Natural killer cell (primary cell): ENCODE measurements around the gene GTPBP2. TPM values are rescaled to one million over a fixed set of nuclear protein-coding genes. Genes with fewer than 3 reads are reported as not detected.

Experiments used
- ATAC-seq, 3 donors: fragments of 150-1000 bp in 2 of 3; fragments of 200-7000 bp in 1 of 3; cut with Tn5 transposase; 1 replicate in 1 of 3; 2 replicates in 2 of 3; pipeline ENCODE4 v1.10.0; 2021; ENCODE audit warnings: mild to moderate bottlenecking in 2 of 3, moderate library complexity in 2 of 3
- DNase-seq, 2 donors: peaks; one replicate each; pipeline versions ENCODE4 v3.0.0 to v3.0.0-alpha.2; 2013 to 2021; ENCODE audit warnings: mixed read lengths in 1 of 2
- H3K27ac ChIP-seq: one replicate; pipeline ENCODE4 v1.5.1; 2013; ENCODE audit warnings: mild to moderate bottlenecking, low read length
- H3K27me3 ChIP-seq: one replicate; pipeline ENCODE4 v1.6.1; 2013; ENCODE audit warnings: low read length; ENCODE audit not compliant: control insufficient read depth, insufficient read depth
- H3K36me3 ChIP-seq: one replicate; pipeline ENCODE4 v1.6.1; 2013; ENCODE audit warnings: low read length; ENCODE audit not compliant: control insufficient read depth, insufficient read depth
- H3K4me1 ChIP-seq: one replicate; pipeline ENCODE4 v1.6.1; 2013; ENCODE audit warnings: low read length; ENCODE audit not compliant: control insufficient read depth, insufficient read depth
- H3K4me3 ChIP-seq: one replicate; pipeline ENCODE4 v1.5.1; 2013; ENCODE audit warnings: low read length
- H3K9me3 ChIP-seq: one replicate; pipeline ENCODE4 v1.6.1; 2013; ENCODE audit warnings: low read length; ENCODE audit not compliant: control insufficient read depth, insufficient read depth
- H3K27ac Mint-ChIP-seq, 2 donors: one replicate each; pipeline ENCODE4 v1.8.0; 2022; ENCODE audit warnings: mild to moderate bottlenecking in 2 of 2, mixed read lengths in 2 of 2, moderate library complexity in 1 of 2
- H3K27me3 Mint-ChIP-seq, 2 donors: one replicate each; pipeline ENCODE4 v1.8.0; 2022; ENCODE audit warnings: low read depth in 2 of 2, mixed read lengths in 2 of 2
- H3K36me3 Mint-ChIP-seq: one replicate; pipeline ENCODE4 v1.8.0; 2022; ENCODE audit warnings: mixed read lengths
- H3K4me1 Mint-ChIP-seq, 2 donors: one replicate each; pipeline ENCODE4 v1.8.0; 2022; ENCODE audit warnings: mixed read lengths in 2 of 2
- H3K4me3 Mint-ChIP-seq: one replicate; pipeline ENCODE4 v1.8.0; 2022; ENCODE audit warnings: mild to moderate bottlenecking, moderate library complexity, mixed read lengths
- H3K9me3 Mint-ChIP-seq, 2 donors: one replicate each; pipeline ENCODE4 v1.8.0; 2022; ENCODE audit warnings: mixed read lengths in 2 of 2
- WGBS: methylation state at CpG from one replicate; pipeline ENCODE4 v1.1.7; 2013; ENCODE audit warnings: missing lambda C conversion rate; ENCODE audit not compliant: insufficient coverage; 5-methylcytosine and 5-hydroxymethylcytosine counted together
- intact Hi-C: fragments of 100-400 bp; cut with micrococcal nuclease; formaldehyde crosslinking; loops from one replicate; pipeline ENCODE4 v1.14.2; 2022
- total RNA-seq, 4 donors: library from RNA; stranded (reverse); fragments of 120-200 nt in 1 of 4; gene quantifications; one replicate each; pipeline versions ENCODE4 v1.2.3 to v1.2.4, GENCODE V29; 2013 to 2022
- TF ChIP-seq, protein P1 (sequence below): fragments of 200-600 bp; IDR thresholded peaks from one replicate; pipeline ENCODE4 v1.8.0; 2022; ENCODE audit warnings: antibody characterized with exemption

The GTPBP2 gene
- 10 to 100 TPM; 56.5 to 71.7 (median 69.3) TPM for total RNA-seq
- total RNA-seq (2013), result 69.9 TPM

- DNase-seq (peak; percentile 92 to 97), ATAC-seq (peak; percentile 89 to 97 (median 89))
- Mint-ChIP-seq H3K9me3 (no peaks in the 10 kb centered on the region), H3K27me3 (no peaks in the 10 kb centered on the region), H3K36me3 (no peaks in the 10 kb centered on the region), H3K27ac (peak within 1 kb of the TSS; percentile 92 to 96), H3K4me3 (peak within 1 kb of the TSS; percentile 97), H3K4me1 (peaks cover 23 to 42% of the 10 kb centered on the region in 2 donors)
- peaks cover 37% of the 10 kb centered on the region for H3K4me1 ChIP-seq
- under 1% methylated on average over 46 of the region's 46 CpGs for WGBS
- peaks cover 15% of the 10 kb centered on the region for H3K36me3 ChIP-seq
- intact Hi-C loops, result loop anchor here (2.0 to 5.0 kb wide), 2 partner anchors 52 to 262 kb away; partner anchors contain the start of genes POLH, XPO5 and ZNF318
- peak within 1 kb of the TSS; percentile 89 for H3K27ac ChIP-seq
- TF ChIP-seq, protein P1, sequence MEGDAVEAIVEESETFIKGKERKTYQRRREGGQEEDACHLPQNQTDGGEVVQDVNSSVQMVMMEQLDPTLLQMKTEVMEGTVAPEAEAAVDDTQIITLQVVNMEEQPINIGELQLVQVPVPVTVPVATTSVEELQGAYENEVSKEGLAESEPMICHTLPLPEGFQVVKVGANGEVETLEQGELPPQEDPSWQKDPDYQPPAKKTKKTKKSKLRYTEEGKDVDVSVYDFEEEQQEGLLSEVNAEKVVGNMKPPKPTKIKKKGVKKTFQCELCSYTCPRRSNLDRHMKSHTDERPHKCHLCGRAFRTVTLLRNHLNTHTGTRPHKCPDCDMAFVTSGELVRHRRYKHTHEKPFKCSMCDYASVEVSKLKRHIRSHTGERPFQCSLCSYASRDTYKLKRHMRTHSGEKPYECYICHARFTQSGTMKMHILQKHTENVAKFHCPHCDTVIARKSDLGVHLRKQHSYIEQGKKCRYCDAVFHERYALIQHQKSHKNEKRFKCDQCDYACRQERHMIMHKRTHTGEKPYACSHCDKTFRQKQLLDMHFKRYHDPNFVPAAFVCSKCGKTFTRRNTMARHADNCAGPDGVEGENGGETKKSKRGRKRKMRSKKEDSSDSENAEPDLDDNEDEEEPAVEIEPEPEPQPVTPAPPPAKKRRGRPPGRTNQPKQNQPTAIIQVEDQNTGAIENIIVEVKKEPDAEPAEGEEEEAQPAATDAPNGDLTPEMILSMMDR, result no peak
- no peaks in the 10 kb centered on the region for H3K27me3 ChIP-seq
- H3K4me3 ChIP-seq, result peak within 1 kb of the TSS; percentile 76
- H3K9me3 ChIP-seq, result no peaks in the 10 kb centered on the region
Observed at GRCh38 chr6:43629104-43629504, at the start of gene GTPBP2. GTPBP2 (minus strand) TSS chr6:43629264; CDS start chr6:43629162, 102 bp downstream.

DNA sequence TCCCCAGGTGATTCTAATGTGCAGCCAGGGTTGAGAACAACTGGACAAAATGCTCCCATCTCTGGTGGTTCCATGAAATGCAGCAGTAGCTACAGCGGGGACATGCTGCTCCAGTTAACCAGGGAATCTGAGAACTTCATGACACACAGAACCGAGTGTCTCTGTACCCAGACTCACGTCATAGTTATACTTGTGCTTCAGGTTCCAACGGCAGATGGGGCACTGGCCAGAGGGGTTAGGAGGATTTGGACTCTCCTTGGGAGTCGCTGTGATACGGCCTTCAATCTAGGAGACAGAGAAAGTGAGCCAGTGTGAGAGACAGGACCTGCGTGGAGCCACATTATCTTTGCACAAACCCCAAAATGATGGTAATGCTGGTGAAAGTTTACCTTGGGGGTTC lies 49.3 kb upstream of the GTPBP2 start:
- 98% methylated on average over 7 of the region's 7 CpGs for WGBS
- ATAC-seq (no peak), DNase-seq (no peak)
- no peaks in the 10 kb centered on the region for H3K9me3 Mint-ChIP-seq
- intact Hi-C loops, result no loop called here
- no peak overlapping the region for H3K4me3 Mint-ChIP-seq
- peaks cover 5 to 9% of the 10 kb centered on the region in 2 donors for H3K4me1 Mint-ChIP-seq
- H3K27me3 ChIP-seq, result no peaks in the 10 kb centered on the region
- no peaks in the 10 kb centered on the region for H3K4me1 ChIP-seq
- H3K27me3 Mint-ChIP-seq, result no peaks in the 10 kb centered on the region
- H3K36me3 Mint-ChIP-seq, result no peaks in the 10 kb centered on the region
- TF ChIP-seq, protein P1, result no peak
- no peaks in the 10 kb centered on the region for H3K9me3 ChIP-seq
- peaks cover 81% of the 10 kb centered on the region for H3K36me3 ChIP-seq
- no peak overlapping the region for H3K4me3 ChIP-seq
- H3K27ac Mint-ChIP-seq, result no peak overlapping the region
- no peak overlapping the region for H3K27ac ChIP-seq

- H3K27ac ChIP-seq, result no peak overlapping the region
Observed at GRCh38 chr6:43677759-43678158, 48.7 kb upstream of the GTPBP2 start.

More at GRCh38 chr6:43677759-43678158, 48.7 kb upstream of the GTPBP2 start:
- Histone ChIP-seq H3K36me3 (peaks cover 81% of the 10 kb centered on the region), H3K27me3 (no peaks in the 10 kb centered on the region), H3K9me3 (no peaks in the 10 kb centered on the region), H3K4me3 (no peak overlapping the region), H3K4me1 (no peaks in the 10 kb centered on the region)
- H3K9me3 Mint-ChIP-seq, result no peaks in the 10 kb centered on the region
- TF ChIP-seq, protein P1, result no peak
- H3K36me3 Mint-ChIP-seq, result no peaks in the 10 kb centered on the region
- intact Hi-C loops, result no loop called here
- DNase-seq (no peak), ATAC-seq (no peak)
- H3K4me1 Mint-ChIP-seq, result peaks cover 0 to 3% of the 10 kb centered on the region in 2 donors
- H3K4me3 Mint-ChIP-seq, result no peak overlapping the region
- no peaks in the 10 kb centered on the region for H3K27me3 Mint-ChIP-seq
- WGBS, result 92% methylated on average over 7 of the region's 7 CpGs
- no peak overlapping the region for H3K27ac Mint-ChIP-seq
